ENCODE results near the gene VAPB. TPM values are rescaled to one million over a fixed set of nuclear protein-coding genes. Genes with fewer than 3 reads are reported as not detected.
"Not testable (repeated sequence)": the region's sequence is repeated elsewhere in the genome, so short reads cannot be mapped to it uniquely, and the experiment has no call there.

Gene VAPB
- total RNA-seq = 10 to 100 TPM; 56.5 to 57.3 TPM
- long read RNA-seq, full-length matches to known transcripts = 50 of 61 reads
- long read RNA-seq, partial matches to known transcripts = 1 of 61 reads
- long read RNA-seq, other reads (novel, unspliced or antisense) = 10 of 61 reads

GRCh38 chr20:58388882-58389323 is at the start of gene VAPB:
Gene VAPB (plus strand): TSS chr20:58389229. CDS start chr20:58389460, 231 bp downstream.
- ATAC-seq = peak; percentile 100
- intact Hi-C loops (cut with DNase I) = loop anchor here in 1 of 2 donors (10.0 kb wide), 1 partner anchor 74 kb away; no protein-coding TSS in a partner anchor

GRCh38 chr20:58339741-58340140 is 49.3 kb upstream of the VAPB start:
- DNase-seq (no peak), ATAC-seq (no peak)
- intact Hi-C loops (cut with DNase I) = no loop called here

More at GRCh38 chr20:58388882-58389323, at the start of gene VAPB:
- DNase-seq = peak; percentile 95

GRCh38 chr20:58340151-58340550 is 48.9 kb upstream of the VAPB start:
- intact Hi-C loops (cut with DNase I) = no loop called here
- no peak for ATAC-seq

GRCh38 chr20:58340853-58341252 is 48.2 kb upstream of the VAPB start:
- ATAC-seq (no peak), DNase-seq (no peak)
- intact Hi-C loops (cut with DNase I) = no loop called here

More at GRCh38 chr20:58340151-58340550, 48.9 kb upstream of the VAPB start:
- DNase-seq = no peak

GRCh38 chr20:58342104-58342945 is 46.7 kb upstream of the VAPB start:
- intact Hi-C loops (cut with DNase I) = no loop called here
- DNase-seq (no peak), ATAC-seq (no peak)

- ATAC-seq (no peak), DNase-seq (no peak)
- intact Hi-C loops (cut with DNase I) = no loop called here
Measured at GRCh38 chr20:58344741-58345140, 44.3 kb upstream of the VAPB start.

GRCh38 chr20:58349570-58349969 is 39.5 kb upstream of the VAPB start:
- intact Hi-C loops (cut with DNase I) = no loop called here
- DNase-seq (no peak), ATAC-seq (no peak)

- no peak for ATAC-seq
- intact Hi-C loops (cut with DNase I) = no loop called here
- DNase-seq = no peak
Measured at GRCh38 chr20:58352468-58352867, 36.6 kb upstream of the VAPB start.

GRCh38 chr20:58359441-58359840 is 29.6 kb upstream of the VAPB start:
- intact Hi-C loops (cut with DNase I) = no loop called here
- ATAC-seq = no peak
- no peak for DNase-seq

- ATAC-seq (no peak), DNase-seq (no peak)
- intact Hi-C loops (cut with DNase I) = no loop called here
Measured at GRCh38 chr20:58360936-58361335, 28.1 kb upstream of the VAPB start.

- intact Hi-C loops (cut with DNase I) = no loop called here
- peak; percentile 40 for DNase-seq
- peak in 1 of 2 donors; percentile 60 for ATAC-seq
Measured at GRCh38 chr20:58361481-58362205, 27.4 kb upstream of the VAPB start.

GRCh38 chr20:58362206-58362516 is 26.9 kb upstream of the VAPB start:
- no peak for DNase-seq
- intact Hi-C loops (cut with DNase I) = no loop called here

GRCh38 chr20:58362970-58363369 is 26.1 kb upstream of the VAPB start:
- DNase-seq = no peak
- intact Hi-C loops (cut with DNase I) = no loop called here
- no peak for ATAC-seq

More at GRCh38 chr20:58362206-58362516, 26.9 kb upstream of the VAPB start:
- no peak for ATAC-seq

- DNase-seq = no peak
- ATAC-seq = no peak
- intact Hi-C loops (cut with DNase I) = no loop called here
Measured at GRCh38 chr20:58366866-58367265, 22.2 kb upstream of the VAPB start.

GRCh38 chr20:58372806-58373205 is 16.2 kb upstream of the VAPB start:
- no peak for ATAC-seq
- intact Hi-C loops (cut with DNase I) = no loop called here
- no peak for DNase-seq

- ATAC-seq; DNase-seq; intact Hi-C loops (cut with DNase I): not testable (repeated sequence)
Measured at GRCh38 chr20:58373296-58373695, 15.7 kb upstream of the VAPB start.

GRCh38 chr20:58374027-58374850 is 14.8 kb upstream of the VAPB start:
- intact Hi-C loops (cut with DNase I) = no loop called here

GRCh38 chr20:58374906-58375758 is 13.9 kb upstream of the VAPB start:
- peak; percentile 27 for ATAC-seq
- peak; percentile 31 for DNase-seq
- intact Hi-C loops (cut with DNase I) = no loop called here

More at GRCh38 chr20:58374027-58374850, 14.8 kb upstream of the VAPB start:
- no peak for DNase-seq
- no peak for ATAC-seq

Measured in left cardiac atrium (tissue), 4 donors.